SK-N-SH treated with all-trans-retinoic acid at 6 μM for 48 hours (cell line): ENCODE measurements around the gene TBCD.

Experiments
- ATAC-seq: fragments of 200-7000 bp; cut with Tn5 transposase; 3 replicates; pipeline ENCODE4 v1.9.1; 2020; ENCODE audit warnings: mild to moderate bottlenecking, moderate library complexity
- ARNTL ChIP-seq: fragments of 450-650 bp; formaldehyde crosslinking; IDR thresholded peaks from 2 replicates; pipeline ENCODE4 v1.5.0; 2020; ENCODE audit warnings: low read depth, mild to moderate bottlenecking, moderate library complexity, borderline replicate concordance
- BACH2 ChIP-seq: fragments of 250-450 bp; sonication (Bioruptor Pico); IDR thresholded peaks from 2 replicates; pipeline ENCODE4 v1.9.0; 2021; ENCODE audit warnings: mild to moderate bottlenecking, borderline replicate concordance
- CSDC2 ChIP-seq: fragments of 250-450 bp; sonication (Bioruptor Pico); IDR thresholded peaks from 2 replicates; pipeline ENCODE4 v1.5.0; 2020; ENCODE audit warnings: mild to moderate bottlenecking, moderate library complexity
- ESRRG ChIP-seq: fragments of 250-450 bp; sonication (Bioruptor Pico); IDR thresholded peaks from 2 replicates; pipeline ENCODE4 v1.6.1; 2021; ENCODE audit warnings: mild to moderate bottlenecking
- GLIS3 ChIP-seq: fragments of 250-450 bp; sonication (Bioruptor Pico); IDR thresholded peaks from 2 replicates; pipeline ENCODE4 v1.5.0; 2020; ENCODE audit warnings: mild to moderate bottlenecking, moderate library complexity
- ISL1 ChIP-seq: fragments of 250-450 bp; sonication (Bioruptor Pico); IDR thresholded peaks from 2 replicates; pipeline ENCODE4 v2.1.2; 2022; ENCODE audit warnings: mild to moderate bottlenecking, moderate library complexity
- OSR1 ChIP-seq: fragments of 250-450 bp; sonication (Bioruptor Pico); IDR thresholded peaks from 2 replicates; pipeline ENCODE4 v1.8.0; 2022; ENCODE audit warnings: moderate library complexity, mild to moderate bottlenecking, inconsistent platforms
- RARB ChIP-seq: fragments of 250-450 bp; sonication (Bioruptor Pico); IDR thresholded peaks from 2 replicates; pipeline ENCODE4 v1.8.0; 2021; ENCODE audit warnings: mild to moderate bottlenecking, moderate library complexity
- SNAI2 ChIP-seq: fragments of 250-450 bp; sonication (Bioruptor Pico); IDR thresholded peaks from 2 replicates; pipeline ENCODE4 v1.5.0; 2020; ENCODE audit warnings: mild to moderate bottlenecking, moderate library complexity
- TCF4 ChIP-seq: fragments of 250-450 bp; sonication (Bioruptor Pico); IDR thresholded peaks from 2 replicates; pipeline ENCODE4 v1.8.0; 2021; ENCODE audit warnings: mild to moderate bottlenecking, moderate library complexity, borderline replicate concordance
- TOX ChIP-seq: fragments of 250-450 bp; sonication (Bioruptor Pico); IDR thresholded peaks from 2 replicates; pipeline ENCODE4 v1.8.0; 2021; ENCODE audit warnings: mild to moderate bottlenecking, moderate library complexity, borderline replicate concordance
- ZC3H10 ChIP-seq: fragments of 250-450 bp; sonication (Bioruptor Pico); IDR thresholded peaks from 2 replicates; pipeline ENCODE4 v1.5.1; 2021; ENCODE audit warnings: mild to moderate bottlenecking, moderate library complexity
- ZFP30 ChIP-seq: fragments of 450-650 bp; formaldehyde crosslinking; IDR thresholded peaks from 2 replicates; pipeline ENCODE4 v1.5.0; 2022; ENCODE audit warnings: mild to moderate bottlenecking, moderate library complexity
- ZNF565 ChIP-seq: fragments of 450-650 bp; formaldehyde crosslinking; conservative IDR thresholded peaks from 2 replicates; pipeline ENCODE4 v1.5.0; 2020; ENCODE audit warnings: low read depth, mild to moderate bottlenecking, moderate library complexity
- ZNF70 ChIP-seq: fragments of 450-650 bp; formaldehyde crosslinking; IDR thresholded peaks from 2 replicates; pipeline ENCODE4 v1.5.0; 2020; ENCODE audit warnings: mild to moderate bottlenecking, moderate library complexity
- ZNF8 ChIP-seq: fragments of 450-650 bp; formaldehyde crosslinking; IDR thresholded peaks from 2 replicates; pipeline ENCODE4 v1.5.0; 2020; ENCODE audit warnings: mild to moderate bottlenecking, moderate library complexity
- TF ChIP-seq, protein P1 (sequence below): fragments of 250-450 bp; sonication (Bioruptor Pico); IDR thresholded peaks from 2 replicates; pipeline ENCODE4 v1.8.0; 2020; ENCODE audit warnings: mild to moderate bottlenecking, moderate library complexity, borderline replicate concordance
- TF ChIP-seq, protein P2 (sequence below): fragments of 250-450 bp; sonication (Bioruptor Pico); IDR thresholded peaks from 2 replicates; pipeline ENCODE4 v1.5.1; 2020; ENCODE audit warnings: low read depth, mild to moderate bottlenecking, moderate library complexity
- TF ChIP-seq, protein P3 (sequence below): fragments of 250-450 bp; sonication (Bioruptor Pico); IDR thresholded peaks from 2 replicates; pipeline ENCODE4 v1.8.0; 2021; ENCODE audit warnings: low read depth, mild to moderate bottlenecking, moderate library complexity, borderline replicate concordance
- TF ChIP-seq, protein P4 (sequence below): fragments of 250-450 bp; sonication (Bioruptor Pico); IDR thresholded peaks from 2 replicates; pipeline ENCODE4 v1.5.0; 2020; ENCODE audit warnings: mild to moderate bottlenecking, moderate library complexity

The TBCD gene

DNA sequence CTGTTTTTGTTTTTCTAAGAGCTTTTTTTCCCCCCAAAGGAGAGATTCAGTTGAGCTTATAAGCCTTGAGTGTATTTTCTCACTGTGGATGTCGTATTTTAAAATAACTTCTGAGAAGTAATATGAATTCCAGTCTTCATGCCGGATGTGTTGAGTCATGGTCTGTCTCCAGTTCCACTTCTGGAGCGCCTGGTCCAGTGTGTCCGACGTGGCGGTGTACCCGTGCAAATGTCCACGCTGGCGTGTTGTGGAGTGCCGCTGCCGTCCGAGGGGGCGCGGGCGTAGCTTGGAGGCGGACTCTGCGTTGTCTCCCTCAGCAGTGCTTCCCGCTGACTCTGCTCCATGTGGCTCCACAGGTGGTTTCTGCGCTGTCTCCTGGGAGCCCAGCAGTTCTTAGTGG is 148.9 kb downstream of the TBCD start:
- TF ChIP-seq CSDC2 (CRISPR knock-in tag) (no peak), ZNF565 (CRISPR knock-in tag) (no peak), TCF4 (CRISPR knock-in tag) (no peak), ZFP30 (no peak), ARNTL (no peak)
- TF ChIP-seq, protein P1, sequence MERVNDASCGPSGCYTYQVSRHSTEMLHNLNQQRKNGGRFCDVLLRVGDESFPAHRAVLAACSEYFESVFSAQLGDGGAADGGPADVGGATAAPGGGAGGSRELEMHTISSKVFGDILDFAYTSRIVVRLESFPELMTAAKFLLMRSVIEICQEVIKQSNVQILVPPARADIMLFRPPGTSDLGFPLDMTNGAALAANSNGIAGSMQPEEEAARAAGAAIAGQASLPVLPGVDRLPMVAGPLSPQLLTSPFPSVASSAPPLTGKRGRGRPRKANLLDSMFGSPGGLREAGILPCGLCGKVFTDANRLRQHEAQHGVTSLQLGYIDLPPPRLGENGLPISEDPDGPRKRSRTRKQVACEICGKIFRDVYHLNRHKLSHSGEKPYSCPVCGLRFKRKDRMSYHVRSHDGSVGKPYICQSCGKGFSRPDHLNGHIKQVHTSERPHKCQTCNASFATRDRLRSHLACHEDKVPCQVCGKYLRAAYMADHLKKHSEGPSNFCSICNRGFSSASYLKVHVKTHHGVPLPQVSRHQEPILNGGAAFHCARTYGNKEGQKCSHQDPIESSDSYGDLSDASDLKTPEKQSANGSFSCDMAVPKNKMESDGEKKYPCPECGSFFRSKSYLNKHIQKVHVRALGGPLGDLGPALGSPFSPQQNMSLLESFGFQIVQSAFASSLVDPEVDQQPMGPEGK (CRISPR knock-in tag), result no peak
- TF ChIP-seq, protein P2, sequence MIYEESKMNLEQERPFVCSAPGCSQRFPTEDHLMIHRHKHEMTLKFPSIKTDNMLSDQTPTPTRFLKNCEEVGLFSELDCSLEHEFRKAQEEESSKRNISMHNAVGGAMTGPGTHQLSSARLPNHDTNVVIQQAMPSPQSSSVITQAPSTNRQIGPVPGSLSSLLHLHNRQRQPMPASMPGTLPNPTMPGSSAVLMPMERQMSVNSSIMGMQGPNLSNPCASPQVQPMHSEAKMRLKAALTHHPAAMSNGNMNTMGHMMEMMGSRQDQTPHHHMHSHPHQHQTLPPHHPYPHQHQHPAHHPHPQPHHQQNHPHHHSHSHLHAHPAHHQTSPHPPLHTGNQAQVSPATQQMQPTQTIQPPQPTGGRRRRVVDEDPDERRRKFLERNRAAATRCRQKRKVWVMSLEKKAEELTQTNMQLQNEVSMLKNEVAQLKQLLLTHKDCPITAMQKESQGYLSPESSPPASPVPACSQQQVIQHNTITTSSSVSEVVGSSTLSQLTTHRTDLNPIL, result no peak
- TF ChIP-seq, protein P3, sequence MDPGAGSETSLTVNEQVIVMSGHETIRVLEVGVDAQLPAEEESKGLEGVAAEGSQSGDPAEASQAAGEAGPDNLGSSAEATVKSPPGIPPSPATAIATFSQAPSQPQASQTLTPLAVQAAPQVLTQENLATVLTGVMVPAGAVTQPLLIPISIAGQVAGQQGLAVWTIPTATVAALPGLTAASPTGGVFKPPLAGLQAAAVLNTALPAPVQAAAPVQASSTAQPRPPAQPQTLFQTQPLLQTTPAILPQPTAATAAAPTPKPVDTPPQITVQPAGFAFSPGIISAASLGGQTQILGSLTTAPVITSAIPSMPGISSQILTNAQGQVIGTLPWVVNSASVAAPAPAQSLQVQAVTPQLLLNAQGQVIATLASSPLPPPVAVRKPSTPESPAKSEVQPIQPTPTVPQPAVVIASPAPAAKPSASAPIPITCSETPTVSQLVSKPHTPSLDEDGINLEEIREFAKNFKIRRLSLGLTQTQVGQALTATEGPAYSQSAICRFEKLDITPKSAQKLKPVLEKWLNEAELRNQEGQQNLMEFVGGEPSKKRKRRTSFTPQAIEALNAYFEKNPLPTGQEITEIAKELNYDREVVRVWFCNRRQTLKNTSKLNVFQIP (CRISPR knock-in tag), result no peak
- TF ChIP-seq, protein P4, sequence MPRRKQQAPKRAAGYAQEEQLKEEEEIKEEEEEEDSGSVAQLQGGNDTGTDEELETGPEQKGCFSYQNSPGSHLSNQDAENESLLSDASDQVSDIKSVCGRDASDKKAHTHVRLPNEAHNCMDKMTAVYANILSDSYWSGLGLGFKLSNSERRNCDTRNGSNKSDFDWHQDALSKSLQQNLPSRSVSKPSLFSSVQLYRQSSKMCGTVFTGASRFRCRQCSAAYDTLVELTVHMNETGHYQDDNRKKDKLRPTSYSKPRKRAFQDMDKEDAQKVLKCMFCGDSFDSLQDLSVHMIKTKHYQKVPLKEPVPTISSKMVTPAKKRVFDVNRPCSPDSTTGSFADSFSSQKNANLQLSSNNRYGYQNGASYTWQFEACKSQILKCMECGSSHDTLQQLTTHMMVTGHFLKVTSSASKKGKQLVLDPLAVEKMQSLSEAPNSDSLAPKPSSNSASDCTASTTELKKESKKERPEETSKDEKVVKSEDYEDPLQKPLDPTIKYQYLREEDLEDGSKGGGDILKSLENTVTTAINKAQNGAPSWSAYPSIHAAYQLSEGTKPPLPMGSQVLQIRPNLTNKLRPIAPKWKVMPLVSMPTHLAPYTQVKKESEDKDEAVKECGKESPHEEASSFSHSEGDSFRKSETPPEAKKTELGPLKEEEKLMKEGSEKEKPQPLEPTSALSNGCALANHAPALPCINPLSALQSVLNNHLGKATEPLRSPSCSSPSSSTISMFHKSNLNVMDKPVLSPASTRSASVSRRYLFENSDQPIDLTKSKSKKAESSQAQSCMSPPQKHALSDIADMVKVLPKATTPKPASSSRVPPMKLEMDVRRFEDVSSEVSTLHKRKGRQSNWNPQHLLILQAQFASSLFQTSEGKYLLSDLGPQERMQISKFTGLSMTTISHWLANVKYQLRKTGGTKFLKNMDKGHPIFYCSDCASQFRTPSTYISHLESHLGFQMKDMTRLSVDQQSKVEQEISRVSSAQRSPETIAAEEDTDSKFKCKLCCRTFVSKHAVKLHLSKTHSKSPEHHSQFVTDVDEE (CRISPR knock-in tag), result no peak
- peak; percentile 53 for ATAC-seq

DNA sequence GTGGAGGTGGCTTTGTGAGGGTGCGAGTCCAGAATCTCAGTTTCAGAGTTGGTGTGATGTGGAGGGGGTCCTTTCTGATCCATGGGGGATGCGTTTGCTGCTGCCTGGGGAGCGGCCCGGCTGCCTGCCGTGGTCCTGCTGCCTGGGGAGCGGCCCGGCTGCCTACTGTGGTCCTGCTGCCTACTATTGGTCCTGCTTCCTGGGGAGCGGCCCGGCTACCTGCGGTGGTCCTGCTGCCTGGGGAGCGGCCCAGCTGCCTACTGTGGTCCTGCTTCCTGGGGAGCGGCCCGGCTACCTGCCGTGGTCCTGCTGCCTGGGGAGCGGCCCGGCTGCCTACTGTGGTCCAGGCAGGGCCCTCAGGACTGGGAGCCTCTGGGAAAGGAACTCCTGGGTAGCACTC is 149.5 kb downstream of the TBCD start:
- no peak for ATAC-seq
- TF ChIP-seq ZC3H10 (CRISPR knock-in tag) (no peak), ESRRG (CRISPR knock-in tag) (no peak), ZNF565 (CRISPR knock-in tag) (no peak), ARNTL (no peak), BACH2 (CRISPR knock-in tag) (no peak)

DNA sequence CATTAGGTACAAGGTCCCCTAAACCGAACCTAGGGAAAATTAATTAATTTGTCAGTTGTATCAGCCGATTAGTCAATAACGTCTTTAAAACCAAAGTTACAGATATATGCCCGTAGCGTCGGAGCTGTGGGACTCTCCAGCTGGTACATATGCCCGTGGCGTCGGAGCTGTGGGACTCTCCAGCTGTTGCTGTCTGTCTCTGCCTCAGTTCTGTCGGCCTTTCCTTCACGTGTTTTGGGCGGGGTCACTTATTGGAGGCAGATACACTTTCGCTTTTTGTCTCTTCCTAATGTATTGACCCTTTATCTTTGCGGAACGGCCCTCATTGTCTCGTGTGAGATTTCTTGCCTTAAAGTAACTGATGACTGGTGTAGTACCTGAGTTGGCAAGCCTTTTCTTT is 150.0 kb downstream of the TBCD start:
- TF ChIP-seq ZC3H10 (CRISPR knock-in tag) (no peak), SNAI2 (CRISPR knock-in tag) (no peak), BACH2 (CRISPR knock-in tag) (no peak), ZNF8 (CRISPR knock-in tag) (no peak), OSR1 (no peak), RARB (no peak), ZFP30 (no peak), ARNTL (no peak), ZNF70 (CRISPR knock-in tag) (no peak), TOX (CRISPR knock-in tag) (no peak), ZNF565 (CRISPR knock-in tag) (no peak), TCF4 (CRISPR knock-in tag) (no peak), CSDC2 (CRISPR knock-in tag) (no peak), ISL1 (CRISPR knock-in tag) (no peak), ESRRG (CRISPR knock-in tag) (no peak), GLIS3 (no peak)
- TF ChIP-seq, protein P2, result no peak
- TF ChIP-seq, protein P4 (CRISPR knock-in tag), result no peak
- TF ChIP-seq, protein P1 (CRISPR knock-in tag), result no peak
- TF ChIP-seq, protein P3 (CRISPR knock-in tag), result no peak
- TF ChIP-seq, all 23 proteins: peak for 0
- no peak for ATAC-seq
